Endothelial cell (in vitro differentiated cells): Measurements from ENCODE around the gene CRTC1. TPM values are rescaled to one million over a fixed set of nuclear protein-coding genes. Genes with fewer than 3 reads are reported as not detected.

Experiments
- DNase-seq: peaks from one replicate; pipeline ENCODE4 v3.0.0; 2021; ENCODE audit warnings: low spot score
- H3K27ac Mint-ChIP-seq: one replicate; pipeline ENCODE4 v1.8.0; 2021; ENCODE audit warnings: mixed read lengths, inconsistent platforms; ENCODE audit not compliant: unreplicated experiment
- H3K27me3 Mint-ChIP-seq: one replicate; pipeline ENCODE4 v1.8.0; 2021; ENCODE audit warnings: mild to moderate bottlenecking, moderate library complexity, mixed read lengths, inconsistent platforms; ENCODE audit not compliant: unreplicated experiment
- H3K36me3 Mint-ChIP-seq: one replicate; pipeline ENCODE4 v1.8.0; 2021; ENCODE audit warnings: mild to moderate bottlenecking, low read depth, mixed read lengths, inconsistent platforms; ENCODE audit not compliant: unreplicated experiment
- H3K4me1 Mint-ChIP-seq: one replicate; pipeline ENCODE4 v1.8.0; 2021; ENCODE audit warnings: mild to moderate bottlenecking, mixed read lengths, inconsistent platforms; ENCODE audit not compliant: unreplicated experiment
- H3K4me3 Mint-ChIP-seq: one replicate; pipeline ENCODE4 v1.8.0; 2021; ENCODE audit warnings: mild to moderate bottlenecking, mixed read lengths, inconsistent platforms; ENCODE audit not compliant: unreplicated experiment
- H3K9me3 Mint-ChIP-seq: one replicate; pipeline ENCODE4 v1.8.0; 2021; ENCODE audit warnings: mixed read lengths, inconsistent platforms; ENCODE audit not compliant: unreplicated experiment
- total RNA-seq: library from RNA; stranded (reverse); fragmentation: NEBNext Ultra II Directional; extraction: Animal tissue kit (Norgen Biotek cat#: 25700); gene quantifications from one replicate; pipeline ENCODE4 v1.2.1, GENCODE V29; 2021; ENCODE audit not compliant: unreplicated experiment
- TF ChIP-seq, protein P1 (sequence below): fragments of 200-600 bp; sonication (generic); IDR thresholded peaks from one replicate; pipeline ENCODE4 v1.5.0; 2021; ENCODE audit warnings: antibody characterized with exemption; ENCODE audit not compliant: unreplicated experiment

Gene CRTC1
- total RNA-seq, 1 donor from 2014 or later: 17.5 TPM

DNA sequence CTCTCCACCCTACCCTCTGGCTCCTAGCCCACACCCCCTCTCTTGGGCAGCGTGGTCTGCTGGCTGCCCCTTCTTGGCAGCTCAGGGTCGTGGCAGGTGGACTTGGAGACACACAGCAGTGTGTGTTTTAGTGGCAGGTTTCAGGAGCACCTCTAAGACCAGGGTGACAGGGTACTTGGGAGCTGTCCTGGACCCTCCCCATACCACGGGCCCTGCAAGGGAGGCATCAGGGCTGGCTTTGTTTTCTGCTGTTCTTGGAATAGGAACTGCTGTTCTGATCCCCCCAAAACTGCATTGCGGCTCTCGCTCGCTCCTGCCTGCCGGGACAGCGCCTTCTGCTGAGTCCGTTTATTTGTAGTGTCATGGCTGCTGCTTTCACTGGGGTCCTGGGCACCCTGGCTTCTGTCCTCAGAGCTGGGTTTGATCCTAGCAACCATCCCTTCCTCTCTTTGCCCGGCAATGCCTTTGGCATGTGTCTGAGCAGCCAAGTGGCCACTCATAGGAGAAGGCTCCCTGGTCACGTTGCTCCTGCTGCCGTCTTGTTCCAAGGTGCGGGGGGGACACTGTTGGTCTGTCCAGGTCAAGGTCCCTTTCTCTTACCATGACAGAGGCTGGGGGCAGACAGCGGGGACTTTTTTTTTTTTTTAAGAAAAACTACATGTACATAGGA is 95.5 kb downstream of the CRTC1 start:
- peaks cover 7% of the 10 kb centered on the region for H3K27me3 Mint-ChIP-seq
- TF ChIP-seq, protein P1, sequence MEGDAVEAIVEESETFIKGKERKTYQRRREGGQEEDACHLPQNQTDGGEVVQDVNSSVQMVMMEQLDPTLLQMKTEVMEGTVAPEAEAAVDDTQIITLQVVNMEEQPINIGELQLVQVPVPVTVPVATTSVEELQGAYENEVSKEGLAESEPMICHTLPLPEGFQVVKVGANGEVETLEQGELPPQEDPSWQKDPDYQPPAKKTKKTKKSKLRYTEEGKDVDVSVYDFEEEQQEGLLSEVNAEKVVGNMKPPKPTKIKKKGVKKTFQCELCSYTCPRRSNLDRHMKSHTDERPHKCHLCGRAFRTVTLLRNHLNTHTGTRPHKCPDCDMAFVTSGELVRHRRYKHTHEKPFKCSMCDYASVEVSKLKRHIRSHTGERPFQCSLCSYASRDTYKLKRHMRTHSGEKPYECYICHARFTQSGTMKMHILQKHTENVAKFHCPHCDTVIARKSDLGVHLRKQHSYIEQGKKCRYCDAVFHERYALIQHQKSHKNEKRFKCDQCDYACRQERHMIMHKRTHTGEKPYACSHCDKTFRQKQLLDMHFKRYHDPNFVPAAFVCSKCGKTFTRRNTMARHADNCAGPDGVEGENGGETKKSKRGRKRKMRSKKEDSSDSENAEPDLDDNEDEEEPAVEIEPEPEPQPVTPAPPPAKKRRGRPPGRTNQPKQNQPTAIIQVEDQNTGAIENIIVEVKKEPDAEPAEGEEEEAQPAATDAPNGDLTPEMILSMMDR: no peak
- H3K9me3 Mint-ChIP-seq: no peaks in the 10 kb centered on the region
- H3K4me1 Mint-ChIP-seq: no peaks in the 10 kb centered on the region
- H3K4me3 Mint-ChIP-seq: no peak overlapping the region
- no peak for DNase-seq
- H3K27ac Mint-ChIP-seq: no peak overlapping the region
- H3K36me3 Mint-ChIP-seq: no peaks in the 10 kb centered on the region

DNA sequence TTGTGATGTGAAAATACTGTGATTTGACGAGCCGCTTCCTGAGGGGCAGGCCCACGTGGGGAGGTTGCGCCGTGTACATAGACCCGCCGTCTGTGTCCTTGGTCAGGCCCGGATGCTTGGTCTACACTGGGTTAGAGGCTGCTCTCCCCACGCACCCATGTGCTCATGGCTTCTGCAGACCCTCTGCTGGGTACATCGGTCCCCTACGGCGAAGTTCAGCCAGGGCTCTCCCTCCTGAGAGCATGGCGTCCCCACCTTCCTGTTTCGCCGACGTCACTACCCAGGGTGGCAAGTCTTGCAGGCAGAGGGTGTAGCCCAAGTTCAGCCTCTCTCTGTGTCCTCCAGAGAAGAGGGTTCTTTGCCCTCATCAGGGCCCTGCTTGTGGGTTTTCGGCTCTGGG is 96.6 kb downstream of the CRTC1 start:
- H3K27me3 Mint-ChIP-seq: peaks cover 11% of the 10 kb centered on the region
- no peak overlapping the region for H3K27ac Mint-ChIP-seq
- TF ChIP-seq, protein P1: no peak
- DNase-seq: no peak
- H3K4me3 Mint-ChIP-seq: no peak overlapping the region
- no peaks in the 10 kb centered on the region for H3K9me3 Mint-ChIP-seq
- H3K4me1 Mint-ChIP-seq: no peaks in the 10 kb centered on the region
- H3K36me3 Mint-ChIP-seq: no peaks in the 10 kb centered on the region

DNA sequence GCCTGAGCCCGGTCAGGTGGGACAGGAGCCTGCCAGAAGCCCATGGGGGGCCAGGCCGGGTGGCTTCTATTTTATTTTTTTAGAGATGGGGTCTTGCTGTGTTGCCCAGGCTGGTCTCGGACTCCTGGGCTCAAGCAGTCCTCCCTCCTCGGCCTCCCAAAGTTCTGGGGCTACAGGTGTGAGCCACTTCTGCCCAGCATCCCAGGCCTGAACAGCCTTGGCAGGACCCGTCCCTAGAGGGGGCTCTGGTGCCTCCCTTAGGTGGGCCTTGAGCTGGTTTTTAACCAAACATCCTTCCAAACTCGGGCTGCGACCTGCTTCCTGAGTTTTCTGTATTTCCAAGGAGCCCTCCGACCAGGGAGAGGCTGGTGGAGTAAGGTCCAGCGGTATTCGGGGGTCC is 97.2 kb downstream of the CRTC1 start:
- TF ChIP-seq, protein P1: no peak
- Mint-ChIP-seq H3K27me3 (peaks cover 14% of the 10 kb centered on the region), H3K4me3 (no peak overlapping the region), H3K27ac (no peak overlapping the region), H3K9me3 (no peaks in the 10 kb centered on the region), H3K4me1 (no peaks in the 10 kb centered on the region), H3K36me3 (no peaks in the 10 kb centered on the region)
- no peak for DNase-seq

DNA sequence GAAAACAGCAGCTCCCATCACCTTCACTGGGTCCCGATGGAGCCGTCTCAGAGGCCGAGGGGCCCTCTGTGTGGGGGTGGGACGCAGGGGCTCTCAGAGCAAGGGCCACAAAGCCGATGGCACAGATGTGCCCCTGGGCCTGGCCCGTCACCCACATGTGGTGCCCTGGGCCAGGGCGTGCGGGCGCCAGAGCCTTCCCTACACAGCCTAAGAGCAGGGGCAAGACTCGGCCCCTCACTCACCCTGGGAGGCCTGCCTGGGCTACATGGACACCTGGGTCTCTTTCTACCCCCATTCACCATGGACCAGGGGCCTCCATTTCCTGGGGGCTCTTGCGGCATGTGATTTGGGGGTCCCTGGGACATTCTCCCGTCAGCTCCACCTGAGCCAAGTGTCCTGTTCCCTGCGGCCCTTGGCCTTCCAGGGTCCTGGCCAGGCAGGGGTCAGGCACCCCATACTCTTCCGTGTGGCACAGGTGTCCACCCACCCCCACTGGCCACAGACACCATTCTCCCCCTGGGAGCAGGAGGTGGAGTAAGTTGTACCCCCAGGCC is 97.6 kb downstream of the CRTC1 start:
- Mint-ChIP-seq H3K4me3 (no peak overlapping the region), H3K36me3 (no peaks in the 10 kb centered on the region), H3K9me3 (no peaks in the 10 kb centered on the region), H3K27ac (no peak overlapping the region), H3K27me3 (peaks cover 19% of the 10 kb centered on the region), H3K4me1 (no peaks in the 10 kb centered on the region)
- DNase-seq: no peak
- TF ChIP-seq, protein P1: no peak

DNA sequence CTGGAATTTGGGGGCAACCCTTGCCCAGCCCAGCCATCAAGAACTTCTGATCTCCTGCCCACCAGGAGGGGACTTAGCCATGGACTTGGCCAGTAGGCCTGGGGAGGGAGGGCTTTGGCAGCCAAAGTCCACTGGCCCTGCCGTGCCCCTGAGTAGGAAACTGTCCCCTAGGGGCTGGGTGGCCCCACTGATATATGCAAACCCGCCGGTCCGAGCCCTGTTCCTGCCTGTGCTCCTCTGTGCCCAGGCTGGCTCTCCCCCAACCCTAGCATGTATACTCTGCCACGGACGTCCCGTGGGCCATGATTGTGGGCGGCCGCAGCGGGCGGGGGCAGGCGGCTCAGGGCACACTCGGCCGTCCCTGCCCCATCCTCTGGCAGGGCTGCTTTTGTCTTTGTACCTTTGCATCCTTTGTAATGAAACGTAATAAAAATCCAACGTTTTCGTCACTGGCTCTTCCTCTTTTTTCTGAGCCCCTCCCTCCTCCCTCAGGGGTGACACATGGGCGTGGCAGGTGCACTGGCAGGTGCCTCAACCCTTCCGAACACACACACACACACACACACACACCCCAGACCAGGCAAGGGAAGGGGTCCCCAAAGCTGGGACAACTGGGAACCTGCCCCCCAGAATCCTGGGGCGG is 98.5 kb downstream of the CRTC1 start:
- Mint-ChIP-seq H3K4me1 (no peaks in the 10 kb centered on the region), H3K27me3 (peaks cover 22% of the 10 kb centered on the region), H3K36me3 (no peaks in the 10 kb centered on the region), H3K4me3 (no peak overlapping the region), H3K9me3 (no peaks in the 10 kb centered on the region), H3K27ac (no peak overlapping the region)
- no peak for DNase-seq
- TF ChIP-seq, protein P1: no peak
